HCT116 (cell line): ENCODE results near the gene CDK5RAP2. TPM values are rescaled to one million over a fixed set of nuclear protein-coding genes. Genes with fewer than 3 reads are reported as not detected.

Experiments
- ATAC-seq: fragments of 200-7000 bp; cut with Tn5 transposase; 2 replicates; pipeline ENCODE4 v1.9.1; 2020; ENCODE audit warnings: mild to moderate bottlenecking, moderate library complexity
- BruUV-seq: library from RNA; stranded (reverse); fragments of 400-500 nt; replicated peaks from 2 replicates; lab custom pipeline; 2021; lab: Mats Ljungman, UMichigan
- CTCF ChIA-PET: fragments of 300-600 bp; sonication (Branson Sonifier 250); formaldehyde crosslinking; loops from one replicate; lab custom pipeline; 2021; ENCODE audit warnings: antibody characterized with exemption; lab: Charles Lee
- POLR2A ChIA-PET: fragments of 300-600, 350-600 bp; sonication (Branson Sonifier 250); formaldehyde crosslinking; loops from one replicate; lab custom pipeline; 2021; ENCODE audit warnings: antibody characterized with exemption; lab: Charles Lee
- RAD21 ChIA-PET, 2 experiments: fragments of 300-600 bp; sonication (Branson Sonifier 250); formaldehyde crosslinking; loops; one replicate each; lab custom pipeline; 2023; ENCODE audit warnings: low total read pairs in 2 of 2; ENCODE audit not compliant: uncharacterized antibody in 2 of 2, unreplicated experiment in 2 of 2, low non-redundant PET in 1 of 2; lab: Charles Lee
- DNase-seq: peaks from one replicate; pipeline ENCODE4 v3.0.0-alpha.2; 2010; ENCODE audit warnings: low read depth, low spot score
- H2AFZ ChIP-seq: fragments of 200-600 bp; shearing (Covaris generic), sonication (generic); 2 replicates; pipeline ENCODE4 v1.6.1; 2017; ENCODE audit warnings: low read depth, mixed run types, mixed read lengths, antibody characterized with exemption, low read length; ENCODE audit not compliant: poor library complexity, severe bottlenecking
- H3K27ac ChIP-seq: 2 replicates; pipeline ENCODE4 v1.5.1; 2012; ENCODE audit warnings: low read depth, low read length
- H3K27me3 ChIP-seq: fragments of 200-600 bp; sonication (generic); 2 replicates; pipeline ENCODE4 v1.6.1; 2016; ENCODE audit warnings: mixed run types, low read length, mixed read lengths; ENCODE audit not compliant: insufficient read depth
- H3K36me3 ChIP-seq, 2 experiments: fragments of 200-500 bp in 1 of 2; fragments of 200-600 bp in 1 of 2; sonication (Bioruptor generic) in 1 of 2; sonication (generic) in 1 of 2; 2 replicates each; pipeline versions ENCODE4 v1.5.1 to v1.6.1; 2014 to 2016; ENCODE audit warnings: low read length in 2 of 2, inconsistent platforms in 1 of 2, mixed read lengths in 1 of 2, mixed run types in 1 of 2; ENCODE audit not compliant: insufficient read depth in 2 of 2, control insufficient read depth in 1 of 2
- H3K4me1 ChIP-seq, 2 experiments: fragments of 200-600 bp in 1 of 2; sonication (generic) in 1 of 2; 2 replicates each; pipeline versions ENCODE4 v1.5.1 to v1.6.1; 2012 to 2017; ENCODE audit warnings: low read length in 2 of 2, inconsistent platforms in 1 of 2, mild to moderate bottlenecking in 1 of 2, mixed read lengths in 1 of 2, mixed run types in 1 of 2, moderate library complexity in 1 of 2; ENCODE audit not compliant: insufficient read depth in 2 of 2, control insufficient read depth in 1 of 2
- H3K4me2 ChIP-seq: fragments of 200-600 bp; sonication (generic); 2 replicates; pipeline ENCODE4 v1.6.1; 2017; ENCODE audit warnings: mixed run types, low read length, mixed read lengths
- H3K4me3 ChIP-seq, 2 experiments: fragments of 200-600 bp in 1 of 2; sonication (generic) in 1 of 2; replicated peaks in 1 of 2; 2 replicates each; pipeline ENCODE4 v1.5.1; 2011 to 2016; ENCODE audit warnings: low read length in 2 of 2, control low read depth in 1 of 2, low read depth in 1 of 2, mild to moderate bottlenecking in 1 of 2, mixed read lengths in 1 of 2, mixed run types in 1 of 2
- H3K79me2 ChIP-seq: fragments of 200-600 bp; sonication (generic); 2 replicates; pipeline ENCODE4 v1.6.1; 2017; ENCODE audit warnings: mild to moderate bottlenecking, mixed run types, low read length, moderate library complexity, mixed read lengths; ENCODE audit not compliant: insufficient read depth
- H3K9ac ChIP-seq: fragments of 200-600 bp; sonication (generic); 2 replicates; pipeline ENCODE4 v1.6.1; 2016; ENCODE audit warnings: low read length, mixed read lengths
- H3K9me2 ChIP-seq: fragments of 200-600 bp; sonication (generic), shearing (Covaris generic); 2 replicates; pipeline ENCODE4 v1.6.1; 2017; ENCODE audit warnings: mixed run types, mild to moderate bottlenecking, moderate library complexity; ENCODE audit not compliant: insufficient read depth
- H3K9me3 ChIP-seq, 2 experiments: fragments of 200-500 bp in 1 of 2; fragments of 200-600 bp in 1 of 2; sonication (Bioruptor generic) in 1 of 2; sonication (generic) in 1 of 2; 2 replicates each; pipeline ENCODE4 v1.6.1; 2014 to 2017; ENCODE audit warnings: low read length in 2 of 2, mixed read lengths in 2 of 2, inconsistent platforms in 1 of 2, low read depth in 1 of 2, mild to moderate bottlenecking in 1 of 2, mixed run types in 1 of 2, moderate library complexity in 1 of 2; ENCODE audit not compliant: control insufficient read depth in 1 of 2, insufficient read depth in 1 of 2
- H4K20me1 ChIP-seq: fragments of 200-600 bp; sonication (generic), shearing (Covaris generic); 2 replicates; pipeline ENCODE4 v1.6.1; 2017; ENCODE audit warnings: mixed run types, mild to moderate bottlenecking, moderate library complexity; ENCODE audit not compliant: insufficient read depth
- CBX3 ChIP-seq: IDR thresholded peaks from 2 replicates; pipeline ENCODE4 v1.6.1; 2012; ENCODE audit warnings: low read depth
- EZH2 ChIP-seq: fragments of 200-600 bp; sonication (generic); IDR thresholded peaks from 2 replicates; pipeline ENCODE4 v1.6.1; 2017; ENCODE audit warnings: antibody characterized with exemption, mixed run types
- intact Hi-C: fragments of 100-400 bp; cut with micrococcal nuclease; formaldehyde crosslinking; loops from 2 replicates; pipeline ENCODE4 v1.10.0; 2022
- total RNA-seq: library from RNA; stranded (reverse); gene quantifications from one replicate; pipeline ENCODE4 v1.2.1, GENCODE V29; 2021; ENCODE audit not compliant: unreplicated experiment
- TF ChIP-seq, protein P1 (sequence below): IDR thresholded peaks from 2 replicates; pipeline ENCODE4 v1.6.1; 2012

Gene CDK5RAP2
- total RNA-seq, 1 experiment from 2014 or later: 56.2 TPM

DNA sequence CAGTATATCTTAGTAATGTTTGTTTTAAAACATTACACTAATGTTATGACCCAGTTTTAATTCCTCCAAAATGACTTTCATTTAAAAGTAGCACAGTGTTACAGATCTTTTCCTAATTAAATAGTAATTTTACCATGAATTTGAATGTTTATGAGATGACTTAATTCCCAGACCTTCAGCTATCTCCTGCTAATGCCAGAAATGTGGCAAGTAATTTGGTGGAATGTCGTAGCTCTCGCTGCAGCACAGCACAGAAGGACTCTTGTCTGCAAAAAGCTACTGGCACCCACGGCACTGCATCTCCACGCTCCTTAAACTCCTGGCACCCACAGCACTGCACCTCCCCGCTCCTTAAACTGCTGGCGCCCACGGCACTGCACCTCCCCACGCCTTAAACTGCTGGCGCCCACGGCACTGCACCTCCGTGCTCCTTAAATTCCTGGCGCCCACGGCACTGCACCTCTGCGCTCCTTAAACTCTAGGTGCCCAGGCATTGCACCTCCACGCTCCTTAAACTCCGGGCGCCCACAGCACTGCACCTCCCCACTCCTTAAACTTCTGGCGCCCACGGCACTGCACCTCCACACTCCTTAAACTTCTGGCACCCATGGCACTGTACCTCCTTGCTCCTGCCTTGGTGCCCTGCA lies 163.1 kb downstream of the CDK5RAP2 start:
- Histone ChIP-seq H2AFZ (no peak overlapping the region), H3K9me3 (no peaks in the 10 kb centered on the region), H3K79me2 (no peaks in the 10 kb centered on the region), H3K9ac (no peak overlapping the region), H3K4me3 (no peak overlapping the region), H4K20me1 (no peaks in the 10 kb centered on the region), H3K9me2 (no peaks in the 10 kb centered on the region), H3K4me1 (no peaks in the 10 kb centered on the region), H3K27ac (no peak overlapping the region), H3K4me2 (no peak overlapping the region), H3K36me3 (peaks cover 2 to 5% of the 10 kb centered on the region in 2 experiments; a peak in 2 of 4 replicates), H3K27me3 (no peaks in the 10 kb centered on the region)
- ATAC-seq: no peak
- ChIA-PET POLR2A (interaction anchor here (0.8 kb wide), 1 partner anchor 8 kb away, joined by 4 read pairs; no protein-coding TSS in a partner anchor), RAD21 (no interaction called here), CTCF (no interaction called here)
- intact Hi-C loops: no loop called here
- no peak for DNase-seq
- no TSS peak for BruUV-seq
- no peak for TF ChIP-seq EZH2
- TF ChIP-seq, all 23 proteins: peak for 0

DNA sequence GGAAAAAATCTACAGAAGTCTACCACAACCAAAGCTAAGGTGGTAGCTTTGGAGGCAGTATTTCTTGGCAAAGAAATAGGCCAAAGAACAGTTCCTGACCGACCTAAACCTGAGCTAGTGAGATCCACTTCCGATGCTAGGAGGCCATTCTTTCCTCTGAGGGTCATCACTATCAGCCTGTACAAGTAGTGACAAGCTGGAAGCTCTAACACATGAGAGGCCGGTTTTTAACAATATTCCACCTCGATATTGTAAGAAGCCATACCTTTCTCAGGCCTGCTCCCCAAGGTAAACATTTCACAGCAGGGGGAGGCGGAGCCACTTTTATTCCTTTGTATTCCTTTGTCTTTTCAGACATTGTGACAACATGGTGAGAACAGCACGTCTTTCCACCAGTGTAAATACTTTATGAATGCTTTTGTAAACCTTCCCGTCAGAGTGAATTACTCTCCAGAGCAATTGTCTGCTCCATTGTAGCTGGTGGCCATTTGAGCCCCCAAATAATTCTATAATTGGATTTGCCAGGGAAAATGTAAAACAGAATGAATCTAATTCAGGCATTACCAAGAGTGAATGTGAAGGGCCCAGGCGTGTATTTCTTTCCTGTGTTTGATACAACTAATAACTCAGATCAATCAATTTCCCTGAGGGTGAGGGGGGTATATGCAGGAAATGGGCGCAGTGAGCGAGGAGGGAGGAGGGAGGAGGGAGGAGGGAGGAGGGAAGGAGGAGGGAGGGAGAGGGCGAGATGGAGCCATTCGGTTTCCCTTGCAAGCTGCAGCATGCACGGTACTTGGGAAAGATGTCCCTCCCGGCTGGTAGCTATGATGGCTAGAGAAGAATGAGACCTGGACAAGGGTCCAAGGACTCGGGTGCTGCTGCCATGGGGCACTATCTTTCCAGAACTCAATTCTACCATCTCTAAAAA lies 166.6 kb downstream of the CDK5RAP2 start:
- H3K9me2 ChIP-seq: no peaks in the 10 kb centered on the region
- CTCF ChIA-PET: no interaction called here
- TF ChIP-seq, protein P1, sequence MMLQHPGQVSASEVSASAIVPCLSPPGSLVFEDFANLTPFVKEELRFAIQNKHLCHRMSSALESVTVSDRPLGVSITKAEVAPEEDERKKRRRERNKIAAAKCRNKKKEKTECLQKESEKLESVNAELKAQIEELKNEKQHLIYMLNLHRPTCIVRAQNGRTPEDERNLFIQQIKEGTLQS: no peak
- TF ChIP-seq CBX3: no peak
- RAD21 ChIA-PET: no interaction called here
- DNase-seq (no peak), ATAC-seq (no peak)
- no peak overlapping the region for H3K4me3 ChIP-seq
- H3K4me2 ChIP-seq: no peak overlapping the region
- intact Hi-C loops: no loop called here
- no peaks in the 10 kb centered on the region for H4K20me1 ChIP-seq
- no peak overlapping the region for H3K27ac ChIP-seq
- no peaks in the 10 kb centered on the region for H3K9me3 ChIP-seq
- no peaks in the 10 kb centered on the region for H3K79me2 ChIP-seq
- no TSS peak for BruUV-seq
- no peak overlapping the region for H3K9ac ChIP-seq
- H3K36me3 ChIP-seq: peaks cover 11 to 13% of the 10 kb centered on the region in 2 experiments; a peak in 3 of 4 replicates
- H3K27me3 ChIP-seq: no peaks in the 10 kb centered on the region
- no peaks in the 10 kb centered on the region for H3K4me1 ChIP-seq
- POLR2A ChIA-PET: no interaction called here
- H2AFZ ChIP-seq: no peak overlapping the region
